IPS-18a (cell line): ENCODE results near the gene CCNY.
"Not testable (repeated sequence)": the region's sequence is repeated elsewhere in the genome, so short reads cannot be mapped to it uniquely, and the experiment has no call there.

ENCODE experiments used
- H3K27ac ChIP-seq: one replicate; pipeline ENCODE4 v1.5.1; 2013; ENCODE audit warnings: low read length
- H3K27me3 ChIP-seq: one replicate; pipeline ENCODE4 v1.6.1; 2013; ENCODE audit warnings: mild to moderate bottlenecking, low read length; ENCODE audit not compliant: control insufficient read depth, insufficient read depth
- H3K36me3 ChIP-seq: one replicate; pipeline ENCODE4 v1.6.1; 2013; ENCODE audit warnings: low read depth, low read length; ENCODE audit not compliant: control insufficient read depth
- H3K4me1 ChIP-seq: one replicate; pipeline ENCODE4 v1.6.1; 2013; ENCODE audit warnings: low read depth, low read length; ENCODE audit not compliant: control insufficient read depth
- H3K4me3 ChIP-seq: one replicate; pipeline ENCODE4 v1.5.1; 2013; ENCODE audit warnings: low read length
- H3K9ac ChIP-seq: one replicate; pipeline ENCODE4 v1.6.1; 2013; ENCODE audit warnings: mild to moderate bottlenecking, low read length, moderate library complexity
- H3K9me3 ChIP-seq: one replicate; pipeline ENCODE4 v1.6.1; 2013; ENCODE audit warnings: low read depth, low read length; ENCODE audit not compliant: control insufficient read depth

CCNY gene

DNA sequence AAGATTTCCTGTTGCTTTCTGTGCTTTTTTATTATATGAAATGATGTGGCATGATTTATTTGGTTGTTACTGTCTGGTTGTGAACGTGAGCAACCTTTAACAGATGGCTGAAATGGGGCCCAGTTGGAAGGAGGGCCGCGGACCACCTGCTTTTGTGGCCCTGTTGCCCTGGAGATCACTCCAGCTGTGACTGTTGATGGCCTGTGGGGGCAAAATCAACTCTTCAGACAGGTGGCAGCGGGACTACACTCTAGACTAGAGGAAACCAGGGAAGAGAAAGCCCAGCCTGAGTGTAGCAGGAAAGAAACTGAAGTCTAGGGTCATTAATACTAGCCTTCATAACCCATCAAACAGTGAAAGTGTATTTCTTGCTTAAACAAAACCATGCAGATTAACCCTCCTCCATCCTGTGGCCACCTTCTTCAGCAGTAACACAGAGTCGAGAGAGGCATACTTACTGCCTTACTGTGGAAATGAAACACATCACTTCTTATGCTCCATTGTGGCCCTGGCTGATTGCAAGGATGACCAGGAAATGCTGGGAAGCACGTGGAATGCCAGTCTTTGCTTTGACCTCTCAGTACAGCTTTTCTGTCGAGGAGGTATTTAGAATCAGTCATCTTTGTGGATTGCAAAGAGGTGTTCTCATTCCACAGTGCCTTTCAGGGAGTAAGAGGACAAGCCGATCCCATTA lies 80.5 kb downstream of the CCNY start:
- Histone ChIP-seq H3K9ac (no peak overlapping the region), H3K36me3 (no peaks in the 10 kb centered on the region), H3K27ac (no peak overlapping the region), H3K4me1 (peaks cover 45% of the 10 kb centered on the region), H3K27me3 (no peaks in the 10 kb centered on the region), H3K4me3 (no peak overlapping the region), H3K9me3 (no peaks in the 10 kb centered on the region)

DNA sequence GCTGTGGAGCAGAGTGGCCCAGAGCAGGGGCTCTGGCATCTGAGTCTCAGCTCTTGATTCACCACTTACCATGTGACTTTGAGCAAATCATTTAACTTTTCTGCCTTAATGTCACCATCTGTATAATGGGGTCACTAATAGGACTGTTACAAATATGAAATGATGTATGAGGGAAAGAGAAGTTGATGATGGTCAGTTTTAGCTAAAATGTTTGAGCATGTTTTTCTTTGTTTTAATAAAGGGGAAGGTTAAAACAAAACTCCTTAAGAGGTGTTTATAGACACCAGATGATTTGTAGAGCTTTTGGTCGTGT lies 81.0 kb downstream of the CCNY start:
- Histone ChIP-seq H3K4me1 (peaks cover 42% of the 10 kb centered on the region), H3K36me3 (no peaks in the 10 kb centered on the region), H3K9ac (no peak overlapping the region), H3K27ac (no peak overlapping the region), H3K27me3 (no peaks in the 10 kb centered on the region), H3K4me3 (no peak overlapping the region), H3K9me3 (no peaks in the 10 kb centered on the region)

DNA sequence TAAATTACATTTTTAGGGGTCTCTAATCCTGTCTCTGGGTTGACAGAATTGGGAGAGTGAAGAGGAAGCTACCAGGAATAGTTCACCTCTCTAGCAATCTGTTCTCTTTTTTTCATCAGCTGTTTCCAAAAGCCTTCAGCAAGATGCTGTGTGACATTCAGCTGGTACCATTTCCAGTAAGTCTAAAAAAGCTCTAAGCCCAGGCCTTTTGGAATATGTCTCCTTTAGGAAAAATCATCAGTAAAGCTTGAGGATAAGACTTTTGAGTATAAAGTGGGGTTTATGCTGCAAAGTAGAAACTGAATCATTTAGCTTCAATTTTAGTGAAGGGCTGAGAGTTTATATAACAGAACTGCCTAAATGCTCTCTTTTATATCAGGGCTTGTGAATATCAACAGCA lies 81.5 kb downstream of the CCNY start:
- H3K4me1 ChIP-seq: peaks cover 41% of the 10 kb centered on the region
- no peaks in the 10 kb centered on the region for H3K9me3 ChIP-seq

DNA sequence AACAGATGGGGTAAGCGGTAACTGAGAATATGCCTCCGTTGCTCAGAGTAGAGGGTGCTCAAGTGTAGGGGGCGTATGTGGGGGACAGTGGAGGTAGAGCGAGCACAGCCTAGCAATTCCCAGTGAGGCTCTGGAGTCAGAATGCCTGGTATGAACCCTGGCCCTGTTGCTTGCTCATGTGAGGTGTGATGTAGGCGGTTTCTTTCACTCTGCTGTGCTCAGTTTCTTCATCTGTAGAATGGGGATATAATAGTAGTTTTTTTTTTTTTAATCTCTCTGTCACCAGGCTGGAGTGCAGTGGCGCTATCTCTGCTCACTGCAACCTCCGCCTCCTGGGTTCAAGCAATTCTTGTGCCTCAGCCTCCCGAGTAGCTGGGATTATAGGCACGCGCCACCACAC lies 82.3 kb downstream of the CCNY start:
- not testable (repeated sequence) for H3K4me3 ChIP-seq, H3K27me3 ChIP-seq, H3K9me3 ChIP-seq, H3K9ac ChIP-seq, H3K36me3 ChIP-seq, H3K27ac ChIP-seq
- peaks cover 34% of the 10 kb centered on the region for H3K4me1 ChIP-seq

More for the DNA sequence above, 81.5 kb downstream of the CCNY start:
- H3K27me3 ChIP-seq: no peaks in the 10 kb centered on the region
- H3K9ac ChIP-seq: no peak overlapping the region
- H3K4me3 ChIP-seq: no peak overlapping the region
- no peak overlapping the region for H3K27ac ChIP-seq
- no peaks in the 10 kb centered on the region for H3K36me3 ChIP-seq

DNA sequence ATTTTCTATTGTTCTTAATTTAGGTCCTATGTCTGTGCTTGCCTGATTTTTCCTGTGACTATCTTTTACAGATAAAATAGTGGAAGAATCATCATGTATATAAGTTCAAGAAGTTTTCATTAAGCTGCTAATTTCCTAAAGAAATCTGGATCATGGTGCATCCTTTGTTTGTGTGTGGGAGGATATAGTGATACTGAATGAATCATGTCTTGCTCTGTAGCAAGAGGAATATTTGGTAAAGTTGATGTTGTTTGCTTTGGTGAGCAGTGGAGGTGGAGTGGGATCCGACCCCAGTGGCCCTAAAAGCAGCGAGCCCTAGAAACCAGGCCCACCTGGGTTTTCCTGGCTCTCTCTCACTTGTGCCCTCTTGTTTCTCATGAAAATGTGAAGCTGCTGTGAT lies 83.7 kb downstream of the CCNY start:
- H3K9me3 ChIP-seq: no peaks in the 10 kb centered on the region
- no peak overlapping the region for H3K9ac ChIP-seq
- H3K27me3 ChIP-seq: no peaks in the 10 kb centered on the region
- H3K4me3 ChIP-seq: no peak overlapping the region
- no peaks in the 10 kb centered on the region for H3K36me3 ChIP-seq
- H3K4me1 ChIP-seq: peaks cover 31% of the 10 kb centered on the region
- H3K27ac ChIP-seq: no peak overlapping the region

DNA sequence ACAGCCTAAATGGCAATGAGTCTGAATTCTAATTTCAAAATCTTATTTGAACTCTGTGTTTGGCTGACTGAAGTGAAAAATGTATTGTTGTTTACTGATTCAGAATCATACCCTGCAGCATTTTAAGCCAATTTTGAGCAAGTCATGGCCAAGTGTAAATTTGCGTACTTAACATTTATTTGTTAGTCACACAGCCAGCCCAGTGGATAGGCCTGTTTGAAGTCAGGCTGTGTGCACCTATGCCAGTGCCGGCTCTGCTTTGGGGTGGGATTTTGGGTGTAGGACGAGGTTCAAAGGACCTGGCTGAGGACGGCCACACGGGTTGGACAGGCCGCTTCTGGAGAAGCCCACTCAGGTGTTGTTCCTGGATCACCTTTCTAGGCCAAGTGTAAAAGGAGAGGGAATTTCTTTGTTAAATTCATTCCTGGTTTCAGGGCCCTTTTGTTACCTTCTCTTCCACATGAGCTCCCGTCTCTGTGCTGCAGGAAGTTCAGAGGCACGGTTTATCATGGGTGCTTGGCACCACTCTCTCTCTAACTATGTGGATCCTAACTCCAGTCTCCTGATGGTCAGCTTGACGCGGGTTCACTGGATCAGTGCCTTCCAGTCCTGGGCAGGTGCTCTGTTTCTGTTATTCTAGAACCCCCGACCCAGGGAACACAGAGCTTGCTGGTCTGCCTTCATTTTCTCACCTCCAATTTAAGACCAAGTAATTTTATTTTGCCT lies 84.7 kb downstream of the CCNY start:
- H3K27me3 ChIP-seq: no peaks in the 10 kb centered on the region
- H3K9ac ChIP-seq: no peak overlapping the region
- no peak overlapping the region for H3K4me3 ChIP-seq
- H3K36me3 ChIP-seq: no peaks in the 10 kb centered on the region
- no peak overlapping the region for H3K27ac ChIP-seq
- H3K9me3 ChIP-seq: no peaks in the 10 kb centered on the region
- peaks cover 39% of the 10 kb centered on the region for H3K4me1 ChIP-seq

DNA sequence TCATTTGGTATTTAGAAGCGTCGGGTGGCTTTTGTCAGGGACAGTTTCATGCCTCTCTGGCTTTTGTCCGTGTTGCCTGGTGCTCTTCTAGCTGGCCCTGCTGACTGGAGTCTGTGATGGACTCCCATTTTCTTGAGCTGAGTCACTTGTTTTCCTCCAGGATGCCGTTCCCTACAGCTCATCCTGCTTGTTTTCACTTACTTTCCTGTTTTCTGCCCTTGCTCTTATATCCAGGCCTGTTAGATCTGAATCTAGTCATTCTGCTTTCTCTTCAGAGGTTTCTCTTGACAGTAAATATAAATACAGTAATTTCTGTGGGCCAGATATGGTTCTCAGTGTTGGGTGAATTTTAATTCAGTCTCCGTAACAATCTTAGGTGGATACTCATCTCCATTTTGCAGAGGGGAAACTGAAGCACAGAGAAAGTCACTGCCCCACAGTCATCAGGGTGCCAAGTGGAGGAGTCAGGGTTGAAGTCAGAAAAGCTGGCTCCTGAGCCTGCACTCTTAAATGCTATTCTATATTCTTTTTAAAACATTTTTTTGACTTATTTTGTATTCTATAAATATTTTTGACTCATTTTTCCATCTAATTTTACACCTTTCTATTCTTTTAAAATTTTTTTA lies 85.4 kb downstream of the CCNY start:
- Histone ChIP-seq H3K4me3 (no peak overlapping the region), H3K9ac (no peak overlapping the region), H3K36me3 (no peaks in the 10 kb centered on the region), H3K9me3 (no peaks in the 10 kb centered on the region), H3K4me1 (peaks cover 37% of the 10 kb centered on the region), H3K27me3 (no peaks in the 10 kb centered on the region), H3K27ac (no peak overlapping the region)

DNA sequence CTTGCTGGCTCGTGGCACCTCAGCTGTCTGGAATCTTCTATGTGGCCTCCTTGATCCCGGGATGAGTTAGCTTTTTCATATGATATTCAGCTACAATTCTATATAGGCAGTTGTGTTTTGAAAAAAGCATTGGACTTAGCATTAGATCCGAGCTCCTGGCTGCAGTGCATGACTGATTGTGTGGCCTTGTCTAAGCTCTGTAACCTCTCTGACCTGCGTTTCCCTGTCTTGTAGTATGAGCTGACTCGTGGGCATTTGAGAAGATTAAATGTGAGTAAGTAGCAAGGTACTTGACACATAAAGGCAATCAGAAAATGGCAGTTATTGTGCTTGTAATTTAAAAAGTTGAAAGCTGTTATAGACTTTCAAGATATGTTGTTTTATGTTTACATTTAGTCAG lies 85.9 kb downstream of the CCNY start:
- Histone ChIP-seq H3K4me1 (peaks cover 37% of the 10 kb centered on the region), H3K9ac (no peak overlapping the region), H3K4me3 (no peak overlapping the region), H3K9me3 (no peaks in the 10 kb centered on the region), H3K27me3 (no peaks in the 10 kb centered on the region), H3K27ac (no peak overlapping the region), H3K36me3 (no peaks in the 10 kb centered on the region)

DNA sequence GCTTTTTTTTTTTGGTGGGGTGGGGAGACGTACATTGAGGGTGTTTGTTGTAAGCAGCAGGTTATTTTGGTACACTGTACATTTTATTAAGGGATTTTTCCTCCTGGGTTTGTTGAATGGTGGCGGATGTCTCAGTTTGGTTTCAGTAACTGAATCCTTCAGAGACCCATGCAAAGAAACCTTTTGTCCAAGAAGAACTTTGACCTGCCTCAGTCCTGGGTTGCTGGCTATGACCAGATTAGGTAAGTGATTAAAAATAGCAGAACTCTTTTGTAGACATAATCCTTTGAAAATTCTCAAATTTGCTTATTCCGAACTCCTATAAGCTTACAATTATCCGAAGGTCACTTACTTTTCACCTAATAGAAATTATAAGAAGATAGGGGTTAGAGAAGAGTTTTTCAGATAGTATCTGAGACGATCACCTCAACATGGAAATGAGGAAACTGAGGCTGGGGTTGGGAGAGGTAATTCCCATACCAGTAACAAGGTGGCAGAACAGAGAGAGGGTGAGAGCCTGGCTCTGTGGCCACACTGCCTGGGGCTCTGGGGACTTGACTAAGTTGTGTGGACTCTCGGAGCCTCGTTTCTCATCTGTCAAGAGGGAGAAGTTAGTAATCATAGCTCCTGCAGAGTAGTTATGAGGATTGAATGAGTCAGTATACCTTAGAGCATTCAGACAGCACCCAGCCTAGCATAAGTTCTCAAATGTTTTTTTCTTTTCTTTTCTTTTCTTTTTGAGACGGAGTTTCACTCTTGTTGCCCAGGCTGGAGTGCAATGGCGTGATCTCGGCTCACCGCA lies 87.4 kb downstream of the CCNY start:
- peaks cover 37% of the 10 kb centered on the region for H3K4me1 ChIP-seq
- H3K9me3 ChIP-seq: no peaks in the 10 kb centered on the region

DNA sequence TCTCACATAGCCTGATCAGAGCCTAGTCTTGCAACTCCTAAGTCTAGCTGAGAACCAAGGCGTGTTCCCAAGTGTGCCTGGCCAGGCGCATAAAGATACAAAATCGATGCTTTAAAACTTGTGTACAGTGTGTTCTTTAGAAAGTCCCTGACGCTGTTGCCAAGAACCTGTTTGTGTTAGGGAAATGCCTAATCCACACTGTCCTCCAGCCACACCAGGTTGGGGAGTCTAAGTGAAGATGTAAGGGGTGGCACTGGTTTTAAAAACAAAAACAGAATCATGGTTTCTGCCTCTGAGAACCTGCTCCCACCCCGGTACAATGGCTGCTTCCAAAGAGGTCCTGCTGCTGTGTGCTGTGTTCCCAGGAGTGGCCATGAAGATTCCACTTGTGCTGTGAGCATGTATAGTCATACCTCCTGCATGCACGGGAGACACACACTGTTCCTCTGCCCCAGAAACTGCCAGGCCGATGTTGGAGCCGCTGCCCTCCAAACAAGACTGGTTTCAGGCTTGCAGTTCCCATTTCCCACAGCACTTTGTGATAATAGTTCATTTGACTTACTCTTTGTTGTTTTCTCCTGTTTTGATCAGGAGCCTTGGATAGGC lies 88.5 kb downstream of the CCNY start:
- no peak overlapping the region for H3K9ac ChIP-seq
- H3K4me1 ChIP-seq: peaks cover 41% of the 10 kb centered on the region
- no peaks in the 10 kb centered on the region for H3K27me3 ChIP-seq
- H3K27ac ChIP-seq: no peak overlapping the region
- no peaks in the 10 kb centered on the region for H3K36me3 ChIP-seq
- no peaks in the 10 kb centered on the region for H3K9me3 ChIP-seq
- H3K4me3 ChIP-seq: no peak overlapping the region

More for the DNA sequence above, 87.4 kb downstream of the CCNY start:
- Histone ChIP-seq H3K36me3 (no peaks in the 10 kb centered on the region), H3K9ac (no peak overlapping the region), H3K27me3 (no peaks in the 10 kb centered on the region), H3K27ac (no peak overlapping the region), H3K4me3 (no peak overlapping the region)

DNA sequence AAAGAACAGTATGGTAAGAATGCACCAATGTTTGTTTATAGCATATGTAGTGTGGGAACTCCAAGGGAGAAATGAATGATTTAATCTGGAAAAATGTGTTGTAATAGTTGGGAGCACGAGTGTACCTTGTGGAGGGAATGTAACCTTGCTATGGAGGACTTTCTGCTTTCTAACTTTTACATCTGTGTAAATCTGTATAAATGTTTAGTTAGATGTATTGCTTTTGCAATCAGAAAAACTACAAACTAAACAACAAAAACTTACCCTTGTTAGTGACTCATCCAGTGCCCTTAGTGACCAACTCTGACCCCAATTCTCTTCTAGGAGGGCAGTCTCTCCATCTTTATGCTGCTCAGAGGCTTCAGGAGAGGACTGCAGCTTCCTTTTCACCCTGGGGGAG lies 89.3 kb downstream of the CCNY start:
- no peak overlapping the region for H3K27ac ChIP-seq
- H3K4me3 ChIP-seq: no peak overlapping the region
- no peaks in the 10 kb centered on the region for H3K27me3 ChIP-seq
- H3K4me1 ChIP-seq: peaks cover 41% of the 10 kb centered on the region
- no peaks in the 10 kb centered on the region for H3K36me3 ChIP-seq
- no peak overlapping the region for H3K9ac ChIP-seq
- H3K9me3 ChIP-seq: no peaks in the 10 kb centered on the region
